Gastroesophageal sphincter (tissue), 4 donors: ENCODE results near the gene OR9A4. TPM values are rescaled to one million over a fixed set of nuclear protein-coding genes. Genes with fewer than 3 reads are reported as not detected.

ENCODE experiments used
- ATAC-seq: fragments of 150-250 bp; one replicate; pipeline ENCODE4 v1.9.1; 2016; ENCODE audit warnings: mild to moderate bottlenecking, moderate library complexity
- H3K27ac ChIP-seq, 4 donors: fragments of 200-600 bp; sonication (generic) in 3 of 4; 1 replicate in 3 of 4; 2 replicates in 1 of 4; pipeline ENCODE4 v1.5.1; 2016 to 2019
- H3K27me3 ChIP-seq: fragments of 200-600 bp; sonication (generic); one replicate; pipeline ENCODE4 v1.5.1; 2019
- H3K36me3 ChIP-seq, 2 donors: fragments of 200-600 bp; sonication (generic); one replicate each; pipeline ENCODE4 v1.5.1; 2019; ENCODE audit warnings: control low read depth in 1 of 2
- H3K4me1 ChIP-seq, 3 donors: fragments of 200-600 bp; sonication (generic); 1 replicate in 2 of 3; 2 replicates in 1 of 3; pipeline ENCODE4 v1.5.1; 2016 to 2019; ENCODE audit warnings: control low read depth in 2 of 3
- H3K4me3 ChIP-seq, 2 donors: fragments of 200-600 bp; sonication (generic); one replicate each; pipeline ENCODE4 v1.5.1; 2019; ENCODE audit warnings: mild to moderate bottlenecking in 1 of 2, moderate library complexity in 1 of 2
- H3K9me3 ChIP-seq, 3 donors: fragments of 200-600 bp; sonication (generic); one replicate each; pipeline ENCODE4 v1.5.1; 2017 to 2019; ENCODE audit warnings: control low read depth in 2 of 3
- EP300 ChIP-seq: sonication (generic); formaldehyde crosslinking; IDR thresholded peaks from one replicate; pipeline ENCODE4 v1.6.1; 2017; ENCODE audit warnings: antibody characterized with exemption, mild to moderate bottlenecking
- POLR2A ChIP-seq, 2 donors: fragments of 450-650 bp; IDR thresholded peaks; one replicate each; pipeline ENCODE4 v1.6.1; 2017; ENCODE audit warnings: antibody characterized with exemption in 2 of 2, mild to moderate bottlenecking in 2 of 2, moderate library complexity in 1 of 2
- POLR2AphosphoS5 ChIP-seq: sonication (generic); formaldehyde crosslinking; IDR thresholded peaks from one replicate; pipeline ENCODE4 v1.6.1; 2017; ENCODE audit warnings: antibody characterized with exemption
- WGBS, 2 donors: methylation state at CpG; one replicate each; pipeline ENCODE4 v1.1.5; 2018; ENCODE audit warnings: low coverage in 1 of 2; 5-methylcytosine and 5-hydroxymethylcytosine counted together
- total RNA-seq, 4 donors: library from RNA; depleted of rRNA; stranded (reverse); fragments of >200 nt; gene quantifications; one replicate each; pipeline ENCODE4 v1.1.0, GENCODE V29; 2016
- TF ChIP-seq, protein P1 (sequence below), 4 experiments: fragments of 200-600 bp in 2 of 4; fragments of 450-650 bp in 2 of 4; sonication (generic) in 1 of 4; IDR thresholded peaks; one replicate each; pipeline ENCODE4 v1.5.1; 2017 to 2019; ENCODE audit warnings: antibody characterized with exemption in 4 of 4, mild to moderate bottlenecking in 2 of 4, moderate library complexity in 2 of 4

OR9A4 gene
- total RNA-seq, 4 donors from 2014 or later: not detected

DNA sequence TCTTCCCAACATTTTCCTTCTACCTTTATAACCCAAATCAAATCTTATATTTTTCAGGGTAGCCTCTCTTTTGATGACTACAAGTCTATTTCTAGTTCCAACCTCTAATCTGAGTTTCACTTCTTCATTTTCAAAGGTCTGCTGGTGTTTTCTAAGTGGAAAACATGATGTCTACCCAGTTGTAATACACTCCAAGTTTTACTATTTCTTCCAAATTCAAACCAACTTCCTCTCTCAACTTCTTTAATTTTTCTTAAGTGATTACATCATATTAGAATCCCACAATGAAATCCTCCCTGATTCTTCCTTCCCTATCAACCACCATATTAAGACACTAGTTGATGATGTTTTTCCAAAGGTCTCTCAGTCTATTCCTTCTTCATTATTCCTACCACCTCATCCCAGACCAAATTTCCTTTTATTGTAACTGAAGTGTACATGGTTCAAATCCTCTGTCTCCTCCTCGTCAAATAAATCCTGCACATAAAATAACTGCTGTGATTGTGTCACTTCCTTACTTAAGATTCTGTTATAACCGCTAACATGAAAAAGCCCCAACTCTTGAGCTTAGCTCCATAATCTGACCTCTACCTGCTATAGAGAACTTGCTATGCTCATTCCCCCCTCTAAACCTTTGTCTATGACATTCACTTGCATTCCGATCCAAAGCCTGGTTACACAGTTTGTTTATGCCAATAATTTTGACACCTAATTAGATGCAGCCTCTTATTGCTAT, 44.7 kb downstream of the OR9A4 start:
- H3K36me3 ChIP-seq: no peaks in the 10 kb centered on the region
- no peak overlapping the region for H3K4me3 ChIP-seq
- peaks cover 0 to 6% (median 0%) of the 10 kb centered on the region in 3 donors for H3K9me3 ChIP-seq
- no peaks in the 10 kb centered on the region for H3K4me1 ChIP-seq
- no peaks in the 10 kb centered on the region for H3K27me3 ChIP-seq
- TF ChIP-seq, protein P1, sequence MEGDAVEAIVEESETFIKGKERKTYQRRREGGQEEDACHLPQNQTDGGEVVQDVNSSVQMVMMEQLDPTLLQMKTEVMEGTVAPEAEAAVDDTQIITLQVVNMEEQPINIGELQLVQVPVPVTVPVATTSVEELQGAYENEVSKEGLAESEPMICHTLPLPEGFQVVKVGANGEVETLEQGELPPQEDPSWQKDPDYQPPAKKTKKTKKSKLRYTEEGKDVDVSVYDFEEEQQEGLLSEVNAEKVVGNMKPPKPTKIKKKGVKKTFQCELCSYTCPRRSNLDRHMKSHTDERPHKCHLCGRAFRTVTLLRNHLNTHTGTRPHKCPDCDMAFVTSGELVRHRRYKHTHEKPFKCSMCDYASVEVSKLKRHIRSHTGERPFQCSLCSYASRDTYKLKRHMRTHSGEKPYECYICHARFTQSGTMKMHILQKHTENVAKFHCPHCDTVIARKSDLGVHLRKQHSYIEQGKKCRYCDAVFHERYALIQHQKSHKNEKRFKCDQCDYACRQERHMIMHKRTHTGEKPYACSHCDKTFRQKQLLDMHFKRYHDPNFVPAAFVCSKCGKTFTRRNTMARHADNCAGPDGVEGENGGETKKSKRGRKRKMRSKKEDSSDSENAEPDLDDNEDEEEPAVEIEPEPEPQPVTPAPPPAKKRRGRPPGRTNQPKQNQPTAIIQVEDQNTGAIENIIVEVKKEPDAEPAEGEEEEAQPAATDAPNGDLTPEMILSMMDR (IDR thresholded peaks at IDR 0.05): no peak
- TF ChIP-seq EP300: no peak
- TF ChIP-seq POLR2AphosphoS5: no peak
- no peak for TF ChIP-seq POLR2A (IDR thresholded peaks at IDR 0.05)
- no peak for ATAC-seq
- no peak overlapping the region for H3K27ac ChIP-seq
- 84 to 89% methylated on average over 3 of the region's 3 CpGs for WGBS, 2 donors

Other genes with a start within 250 kb of the OR9A4 start
- 10 to 100 TPM; 17.1 to 21.9 (median 19.9) TPM for gene DENND11, start 214.2 kb upstream of the OR9A4 start, total RNA-seq
- not detected for gene WEE2, start 208.0 kb upstream of the OR9A4 start, total RNA-seq
- gene SSBP1, start 178.0 kb upstream of the OR9A4 start, total RNA-seq: 100 to 1,000 TPM; 125 to 138 (median 131) TPM
- gene TAS2R3, start 152.3 kb upstream of the OR9A4 start, total RNA-seq: 1 to 10 TPM in 2 of 4 donors, under 1 TPM in 1, not detected in 1; 0.62 to 4.2 (median 1.5) TPM
- gene TAS2R4, start 139.7 kb upstream of the OR9A4 start, total RNA-seq: 1 to 10 TPM in 1 of 4 donors, under 1 TPM in 3; 0.15 to 2.8 (median 0.52) TPM
- gene TAS2R5, start 126.2 kb upstream of the OR9A4 start, total RNA-seq: 1 to 10 TPM in 2 of 4 donors, under 1 TPM in 2; 0.27 to 4.7 (median 0.91) TPM
- not detected for gene PRSS37, start 74.9 kb upstream of the OR9A4 start, total RNA-seq
- gene CLEC5A, start 30.6 kb downstream of the OR9A4 start, total RNA-seq: under 1 TPM in 3 of 4 donors, not detected in 1; 0.12 to 0.15 (median 0.13) TPM
- not detected for gene TAS2R38, start 57.4 kb downstream of the OR9A4 start, total RNA-seq
- gene MGAM, start 79.5 kb downstream of the OR9A4 start, total RNA-seq: 1 to 10 TPM in 1 of 4 donors, under 1 TPM in 2, not detected in 1; 0.04 to 1.3 (median 0.10) TPM
- gene MGAM2, start 195.3 kb downstream of the OR9A4 start, total RNA-seq: 1 to 10 TPM in 1 of 4 donors, under 1 TPM in 1, not detected in 2; 0.54 to 1.6 TPM